NOMO-1 treated with DMSO at 0.1 percent for 48 hours (cell line): ENCODE data around the gene HIRA.

Experiments
- DNase-seq: peaks from one replicate; lab custom pipeline; 2025; ENCODE audit not compliant: unreplicated experiment; lab: John Stamatoyannopoulos, UW

Gene HIRA

DNA sequence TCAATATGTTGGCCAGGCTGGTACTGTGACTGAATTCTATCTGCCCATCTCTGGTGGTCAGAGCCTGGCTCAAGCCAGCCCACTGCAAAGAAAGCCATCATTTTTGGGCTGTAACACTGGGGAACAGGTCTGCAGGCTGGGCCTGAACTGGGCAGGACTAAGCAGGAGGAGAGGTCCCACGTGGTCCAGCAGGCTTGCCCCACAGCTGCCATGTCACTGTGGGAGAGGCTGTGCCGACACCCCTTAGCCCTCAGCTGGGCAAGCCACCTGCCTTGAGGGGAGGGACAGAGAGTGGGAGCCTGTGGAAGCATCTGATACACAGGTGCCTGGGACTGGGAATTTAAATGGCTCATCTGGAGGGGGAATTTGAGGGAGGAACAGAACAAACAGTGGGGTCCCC, 73.3 kb downstream of the HIRA start:
- DNase-seq: no peak

GRCh38 chr22:19357270-19358105, 74.0 kb downstream of the HIRA start:
- DNase-seq: no peak

DNA sequence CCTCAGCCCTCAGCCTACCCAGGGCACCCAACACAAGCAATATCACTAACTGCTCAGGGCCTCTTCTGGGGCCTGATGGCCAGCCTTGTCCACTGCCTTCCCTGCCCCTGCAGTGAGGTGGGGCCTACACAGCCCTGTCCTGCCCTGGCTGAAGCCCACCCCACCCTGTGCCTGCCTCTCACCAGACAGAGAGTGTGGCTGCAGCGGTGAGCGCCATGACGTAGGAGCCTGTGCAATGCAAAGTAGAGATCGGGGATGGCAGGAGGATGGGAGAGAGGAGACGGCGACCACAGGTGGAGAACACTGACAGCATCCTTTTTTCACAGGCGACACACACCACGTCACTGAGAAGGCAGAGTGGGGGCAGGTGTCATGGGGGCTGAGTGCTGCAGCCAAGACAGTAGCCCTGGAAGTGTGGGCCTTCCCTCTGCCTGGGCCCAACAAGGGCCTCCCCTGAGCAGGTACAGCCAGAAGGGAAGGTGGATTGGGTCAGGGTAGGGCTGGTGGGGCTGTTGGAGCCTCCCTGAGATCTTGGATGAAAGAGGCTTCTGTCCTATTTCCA, 74.7 kb downstream of the HIRA start:
- DNase-seq: no peak

GRCh38 chr22:19355413-19356157, 75.9 kb downstream of the HIRA start:
- no peak for DNase-seq

DNA sequence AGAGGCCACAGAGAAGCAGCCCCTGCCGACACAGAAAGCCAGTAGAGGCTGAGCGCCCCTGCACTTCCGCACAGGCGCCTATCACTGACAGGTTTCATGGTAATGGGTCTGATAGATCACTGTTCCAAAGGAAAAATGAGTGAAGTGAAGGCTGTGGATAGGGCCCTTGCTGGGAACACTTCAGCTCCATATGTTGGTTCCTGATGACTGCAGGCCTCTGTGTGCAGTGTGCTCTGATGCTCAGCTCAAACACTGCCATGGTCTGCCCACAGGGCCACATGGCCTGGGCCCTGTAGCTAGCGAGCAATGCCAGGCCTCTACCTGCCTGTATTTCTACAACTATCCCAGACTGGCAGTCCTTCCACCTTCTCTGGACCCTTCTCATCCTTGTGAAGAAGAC, 77.3 kb downstream of the HIRA start:
- DNase-seq: no peak

GRCh38 chr22:19353363-19354131, 78.0 kb downstream of the HIRA start:
- no peak for DNase-seq

- DNase-seq: no peak
Measured at GRCh38 chr22:19352766-19353165, 78.8 kb downstream of the HIRA start.

DNA sequence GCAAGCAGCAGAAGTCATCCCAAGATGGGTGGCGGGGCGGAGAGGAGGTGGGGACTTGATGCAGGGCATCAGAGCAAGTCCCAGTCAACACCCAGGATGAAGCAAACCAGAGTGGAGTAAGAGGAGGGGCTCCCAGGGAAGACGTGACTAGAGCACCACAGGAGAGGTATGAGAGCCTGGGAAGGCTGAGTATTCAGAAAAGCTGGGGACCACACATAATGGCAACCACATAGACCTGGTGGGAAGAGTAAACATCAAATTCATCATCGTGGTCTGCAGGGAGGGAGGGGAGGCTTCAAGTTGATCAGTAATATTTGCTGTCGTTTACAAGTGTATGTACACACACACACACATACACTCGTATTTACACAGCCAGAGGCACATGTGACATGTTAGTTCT, 79.3 kb downstream of the HIRA start:
- DNase-seq: no peak

- no peak for DNase-seq
Measured at GRCh38 chr22:19351604-19352003, 79.9 kb downstream of the HIRA start.

GRCh38 chr22:19350947-19351346, 80.6 kb downstream of the HIRA start:
- no peak for DNase-seq

GRCh38 chr22:19350476-19350859, 81.1 kb downstream of the HIRA start:
- DNase-seq: no peak

DNA sequence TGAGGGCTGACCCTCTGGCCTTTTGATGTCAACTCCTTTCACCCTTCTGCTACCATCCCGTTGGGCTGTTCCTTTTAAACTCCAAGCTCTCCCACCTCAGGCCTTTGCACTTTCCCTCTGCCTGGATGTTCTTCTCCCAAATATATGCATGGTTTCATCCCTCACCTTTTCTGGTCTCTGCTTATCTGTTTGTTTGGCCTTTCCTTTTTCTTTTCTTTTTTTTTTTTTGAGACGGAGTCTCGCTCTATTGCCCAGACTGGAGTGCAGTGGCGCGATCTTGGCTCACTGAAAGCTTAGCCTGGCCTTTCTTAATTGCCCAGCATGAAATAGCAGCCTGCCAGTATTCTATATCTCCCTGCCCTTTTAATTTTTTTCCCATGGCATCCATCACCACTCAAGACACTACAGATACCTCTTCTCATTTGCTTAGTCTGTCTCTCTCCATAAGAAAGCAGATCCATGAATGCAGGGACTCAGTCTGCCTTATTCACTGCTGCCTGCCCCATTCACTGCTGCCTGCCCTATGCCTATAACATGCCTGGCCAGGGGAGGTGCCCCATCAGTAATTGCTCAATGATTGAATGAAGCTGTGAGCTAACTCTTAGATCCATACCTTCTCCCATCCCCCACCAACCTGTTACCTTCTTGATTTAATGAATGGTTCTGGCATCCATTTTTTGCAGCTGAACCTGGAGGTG, 81.6 kb downstream of the HIRA start:
- DNase-seq: no peak

GRCh38 chr22:19346677-19347265, 84.8 kb downstream of the HIRA start:
- DNase-seq: no peak

DNA sequence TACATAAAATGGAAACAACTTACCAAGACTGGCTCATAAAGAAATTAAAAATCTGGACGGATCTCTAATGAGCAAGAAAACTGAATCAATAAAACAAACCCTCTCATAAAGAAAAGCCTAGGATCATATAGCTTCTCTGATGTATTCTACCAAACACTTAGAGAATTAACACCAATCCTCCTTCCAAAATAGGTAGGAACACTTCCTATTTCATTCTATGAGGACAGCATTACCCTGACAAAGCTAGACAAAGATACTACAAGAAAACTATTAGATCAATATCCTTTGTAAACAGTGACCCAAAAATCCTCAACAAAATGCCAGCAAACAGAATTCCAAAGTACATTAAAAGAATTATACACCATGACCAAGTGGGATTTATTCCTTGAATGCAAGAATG, 87.1 kb downstream of the HIRA start:
- no peak for DNase-seq

DNA sequence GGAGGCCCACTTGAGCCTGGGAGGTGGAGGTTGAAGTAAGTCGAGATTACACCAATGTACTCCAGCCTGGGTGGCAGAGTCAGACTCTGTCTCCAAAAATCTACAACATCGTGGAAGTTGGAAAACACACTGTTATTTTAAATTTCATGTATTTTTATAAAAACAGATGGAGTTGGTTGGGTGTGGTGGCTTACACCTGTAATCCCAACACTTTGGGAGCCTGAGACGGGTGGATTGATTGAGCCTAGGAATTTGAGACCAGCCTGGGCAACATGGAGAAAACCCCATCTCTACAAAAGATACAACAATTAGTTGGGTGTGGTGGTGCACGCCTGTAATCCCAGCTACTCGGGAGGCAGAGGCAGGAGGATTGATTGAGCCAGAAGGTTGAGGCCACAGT, 88.1 kb downstream of the HIRA start:
- DNase-seq: no peak

- DNase-seq: no peak
Measured at GRCh38 chr22:19341500-19341899, 90.0 kb downstream of the HIRA start.

- DNase-seq: no peak
Measured at GRCh38 chr22:19337137-19337536, 94.4 kb downstream of the HIRA start.

GRCh38 chr22:19336133-19337075, 95.1 kb downstream of the HIRA start:
- DNase-seq: no peak

DNA sequence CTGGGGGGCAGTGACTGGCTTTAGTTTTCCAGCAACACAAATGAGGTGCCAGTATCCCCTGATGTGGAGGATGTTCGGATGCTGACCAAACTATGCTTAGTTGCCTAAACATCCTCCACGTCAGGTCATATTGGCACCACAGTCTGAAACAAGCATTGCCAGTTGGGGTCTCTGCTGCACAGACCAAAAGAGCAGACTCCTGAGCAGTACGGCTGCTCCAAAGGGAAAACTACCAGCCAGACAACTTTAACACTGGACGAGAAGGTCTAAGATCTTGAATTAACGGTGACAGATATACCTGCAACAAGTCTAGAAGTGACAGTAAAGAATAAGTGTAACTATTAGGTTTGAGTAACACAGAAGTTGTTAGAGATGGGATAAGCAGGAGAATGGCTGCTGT, 99.6 kb downstream of the HIRA start:
- DNase-seq: no peak
